B cell (primary cell): Measurements from ENCODE around the gene HOXA11. TPM values are rescaled to one million over a fixed set of nuclear protein-coding genes. Genes with fewer than 3 reads are reported as not detected.

Experiments used
- ATAC-seq: fragments of 200-7000 bp; cut with Tn5 transposase; one replicate; pipeline ENCODE4 v1.10.0; 2021; ENCODE audit warnings: low read depth, mild to moderate bottlenecking, moderate number of reproducible peaks, moderate library complexity
- CTCF ChIA-PET: fragments of 350-600 bp; sonication (Branson Sonifier 250); formaldehyde crosslinking; loops from one replicate; lab custom pipeline; 2021; ENCODE audit warnings: antibody characterized with exemption, inconsistent platforms; lab: Charles Lee
- POLR2A ChIA-PET: fragments of 350-600 bp; sonication (Branson Sonifier 250); formaldehyde crosslinking; loops from one replicate; lab custom pipeline; 2021; ENCODE audit warnings: antibody characterized with exemption; lab: Charles Lee
- DNase-seq: peaks from one replicate; pipeline ENCODE4 v3.0.0; 2013
- H2AFZ ChIP-seq: 2 replicates; pipeline ENCODE4 v1.6.1; 2012; ENCODE audit warnings: mild to moderate bottlenecking, low read depth, low read length; ENCODE audit not compliant: insufficient read depth, poor library complexity, severe bottlenecking
- H3K27ac ChIP-seq, 2 donors: 1 replicate in 1 of 2; 2 replicates in 1 of 2; pipeline ENCODE4 v1.5.1; 2012 to 2013; ENCODE audit warnings: low read length in 2 of 2, mild to moderate bottlenecking in 2 of 2, moderate library complexity in 1 of 2
- H3K27me3 ChIP-seq, 4 experiments: fragments of 200-600 bp in 1 of 4; sonication (generic) in 1 of 4; replicated peaks in 1 of 4; 1 replicate in 2 of 4; 2 replicates in 2 of 4; pipeline versions ENCODE4 v1.6.1 to v1.7.0; 2013 to 2016; ENCODE audit warnings: low read length in 3 of 4, mild to moderate bottlenecking in 2 of 4, mixed read lengths in 1 of 4, moderate library complexity in 1 of 4; ENCODE audit not compliant: insufficient read depth in 4 of 4, control insufficient read depth in 3 of 4; ENCODE audit errors: control extremely low read depth in 1 of 4
- H3K36me3 ChIP-seq, 2 experiments: replicated peaks in 1 of 2; 1 replicate in 1 of 2; 2 replicates in 1 of 2; pipeline versions ENCODE4 v1.6.1 to v1.7.1; 2013; ENCODE audit warnings: low read length in 1 of 2; ENCODE audit not compliant: insufficient read depth in 2 of 2, control insufficient read depth in 1 of 2; ENCODE audit errors: control extremely low read depth in 1 of 2, extremely low read depth in 1 of 2
- H3K4me1 ChIP-seq, 2 donors: fragments of 200-600 bp in 1 of 2; sonication (generic) in 1 of 2; 1 replicate in 1 of 2; 2 replicates in 1 of 2; pipeline versions ENCODE4 v1.5.1 to v1.6.1; 2013 to 2017; ENCODE audit warnings: low read length in 2 of 2; ENCODE audit not compliant: control insufficient read depth in 2 of 2, insufficient read depth in 2 of 2
- H3K4me2 ChIP-seq: replicated peaks from 2 replicates; pipeline ENCODE3; 2012; ENCODE audit warnings: mild to moderate bottlenecking, low read depth, low read length; ENCODE audit not compliant: poor library complexity, severe bottlenecking
- H3K4me3 ChIP-seq, 5 experiments: fragments of 200-600 bp in 1 of 5; sonication (generic) in 1 of 5; 1 replicate in 3 of 5; 2 replicates in 2 of 5; pipeline versions ENCODE4 v1.5.1 to v1.7.0; 2011 to 2016; ENCODE audit warnings: low read length in 4 of 5, mild to moderate bottlenecking in 4 of 5, low read depth in 2 of 5, control low read depth in 1 of 5, moderate library complexity in 1 of 5; ENCODE audit not compliant: insufficient read depth in 1 of 5; ENCODE audit errors: control extremely low read depth in 1 of 5, extremely low read depth in 1 of 5
- H3K79me2 ChIP-seq: fragments of 200-600 bp; sonication (generic); one replicate; pipeline ENCODE4 v1.6.0; 2016; ENCODE audit warnings: low read length; ENCODE audit not compliant: control insufficient read depth, insufficient read depth
- H3K9ac ChIP-seq: fragments of 200-600 bp; sonication (generic); 2 replicates; pipeline ENCODE4 v1.6.1; 2017; ENCODE audit warnings: mild to moderate bottlenecking, low read length, moderate library complexity
- H3K9me3 ChIP-seq, 3 donors: one replicate each; pipeline versions ENCODE4 v1.6.1 to v1.7.1; 2013; ENCODE audit warnings: low read length in 2 of 3; ENCODE audit not compliant: control insufficient read depth in 2 of 3, insufficient read depth in 1 of 3; ENCODE audit errors: control extremely low read depth in 1 of 3
- H4K20me1 ChIP-seq: 2 replicates; pipeline ENCODE4 v1.6.0; 2012; ENCODE audit warnings: mild to moderate bottlenecking, low read length; ENCODE audit not compliant: insufficient read depth, control insufficient read depth, poor library complexity, severe bottlenecking
- H3K27ac Mint-ChIP-seq: one replicate; pipeline ENCODE4 v1.8.0; 2021; ENCODE audit warnings: mixed read lengths
- H3K27me3 Mint-ChIP-seq: one replicate; pipeline ENCODE4 v1.8.0; 2021; ENCODE audit warnings: mixed read lengths
- H3K4me1 Mint-ChIP-seq: one replicate; pipeline ENCODE4 v1.8.0; 2021; ENCODE audit warnings: mixed read lengths
- H3K4me3 Mint-ChIP-seq: one replicate; pipeline ENCODE4 v1.8.0; 2021; ENCODE audit warnings: mixed read lengths
- H3K9me3 Mint-ChIP-seq: one replicate; pipeline ENCODE4 v1.8.0; 2022; ENCODE audit warnings: mixed read lengths; ENCODE audit not compliant: insufficient read depth
- CTCF ChIP-seq: fragments of 200-600 bp; IDR thresholded peaks from one replicate; pipeline ENCODE4 v1.8.0; 2022; ENCODE audit warnings: antibody characterized with exemption, mild to moderate bottlenecking
- EZH2 ChIP-seq: IDR thresholded peaks from 2 replicates; pipeline ENCODE4 v1.6.1; 2012; ENCODE audit warnings: borderline replicate concordance, low read depth, mild to moderate bottlenecking, moderate library complexity, low read length; ENCODE audit not compliant: insufficient read depth, poor library complexity, severe bottlenecking
- WGBS: methylation state at CpG from one replicate; pipeline ENCODE4 v1.1.5; 2013; ENCODE audit warnings: missing lambda C conversion rate; ENCODE audit not compliant: insufficient coverage; 5-methylcytosine and 5-hydroxymethylcytosine counted together
- intact Hi-C: fragments of 100-400 bp; cut with micrococcal nuclease; formaldehyde crosslinking; loops from one replicate; pipeline ENCODE4 v1.10.0; 2022
- polyA plus RNA-seq: library from polyadenylated mRNA; depleted of rRNA; stranded (reverse); fragments of >200 nt; gene quantifications from 2 replicates; pipeline ENCODE4 v1.2.3, GENCODE V29; 2012
- total RNA-seq, 2 donors: library from RNA; stranded (reverse); fragments of 120-200 nt in 1 of 2; gene quantifications; 1 replicate in 1 of 2; 2 replicates in 1 of 2; pipeline versions ENCODE4 v1.2.3 to v1.2.4, GENCODE V29; 2013 to 2022

The HOXA11 gene
- total and polyA plus RNA-seq, 2 donors (not counting 1 experiment from before 2014, with no cell fraction given), result not detected

- Mint-ChIP-seq H3K27ac (no peak overlapping the region), H3K9me3 (no peaks in the 10 kb centered on the region), H3K27me3 (peaks cover 59% of the 10 kb centered on the region), H3K4me3 (no peak overlapping the region), H3K4me1 (peaks cover 18% of the 10 kb centered on the region)
- peaks cover 0 to 55% (median 10%) of the 10 kb centered on the region in 3 donors for H3K9me3 ChIP-seq
- H3K36me3 ChIP-seq, result no peaks in the 10 kb centered on the region
- peaks cover 0 to 94% (median 72%) of the 10 kb centered on the region in 4 experiments for H3K27me3 ChIP-seq
- no peaks in the 10 kb centered on the region for H3K79me2 ChIP-seq
- H2AFZ ChIP-seq, result no peak overlapping the region
- no peak for DNase-seq
- intact Hi-C loops, result no loop called here
- H3K4me3 ChIP-seq, result no peak overlapping the region
- H3K27ac ChIP-seq, result no peak overlapping the region
- ChIA-PET CTCF (interaction anchor here (1.7 kb wide), 2 partner anchors 16 to 19 kb away, joined by 5 read pairs; no protein-coding TSS in a partner anchor), POLR2A (no interaction called here)
- no peak for ATAC-seq
- TF ChIP-seq EZH2 (no peak), CTCF (no peak)
- no peak overlapping the region for H3K9ac ChIP-seq
- no CpG with 5 or more reads among the region's 3 CpGs for WGBS
- H4K20me1 ChIP-seq, result peaks cover 5% of the 10 kb centered on the region
- H3K4me1 ChIP-seq, result peaks cover 33 to 46% of the 10 kb centered on the region in 2 donors
- H3K4me2 ChIP-seq, result no peak overlapping the region
These were observed 8.5 kb downstream of the HOXA11 start for GRCh38 chr7:27176524-27176845.

GRCh38 chr7:27175626-27176523 is 9.2 kb downstream of the HOXA11 start:
- ChIA-PET POLR2A (no interaction called here), CTCF (interaction anchor here (1.7 kb wide), 2 partner anchors 15 to 20 kb away, joined by 5 read pairs; no protein-coding TSS in a partner anchor)
- no peak overlapping the region for H3K4me2 ChIP-seq
- peaks cover 0 to 96% (median 76%) of the 10 kb centered on the region in 4 experiments for H3K27me3 ChIP-seq
- peaks cover 33 to 50% of the 10 kb centered on the region in 2 donors for H3K4me1 ChIP-seq
- no peak overlapping the region for H2AFZ ChIP-seq
- ATAC-seq (no peak), DNase-seq (no peak)
- no peak overlapping the region for H3K4me3 ChIP-seq
- Mint-ChIP-seq H3K27me3 (peaks cover 58% of the 10 kb centered on the region), H3K27ac (no peak overlapping the region), H3K4me1 (peaks cover 19% of the 10 kb centered on the region), H3K4me3 (no peak overlapping the region), H3K9me3 (no peaks in the 10 kb centered on the region)
- H4K20me1 ChIP-seq, result peaks cover 8% of the 10 kb centered on the region
- intact Hi-C loops, result no loop called here
- no peaks in the 10 kb centered on the region for H3K36me3 ChIP-seq
- no peak overlapping the region for H3K27ac ChIP-seq
- 96% methylated on average over 39 of the region's 40 CpGs for WGBS
- H3K9me3 ChIP-seq, result peaks cover 0 to 59% (median 10%) of the 10 kb centered on the region in 3 donors
- no peak overlapping the region for H3K9ac ChIP-seq
- H3K79me2 ChIP-seq, result no peaks in the 10 kb centered on the region
- TF ChIP-seq EZH2 (no peak), CTCF (no peak)
